Limb (tissue), 2 donors: ENCODE data around the gene PTK7.

Source experiments
- DNase-seq, 2 donors: peaks; one replicate each; pipeline ENCODE4 v3.0.0-alpha.2; 2016; ENCODE audit errors: extremely low spot score in 2 of 2

Gene PTK7

GRCh38 chr6:43204271-43205105 is 128.4 kb downstream of the PTK7 start:
- no peak for DNase-seq

DNA sequence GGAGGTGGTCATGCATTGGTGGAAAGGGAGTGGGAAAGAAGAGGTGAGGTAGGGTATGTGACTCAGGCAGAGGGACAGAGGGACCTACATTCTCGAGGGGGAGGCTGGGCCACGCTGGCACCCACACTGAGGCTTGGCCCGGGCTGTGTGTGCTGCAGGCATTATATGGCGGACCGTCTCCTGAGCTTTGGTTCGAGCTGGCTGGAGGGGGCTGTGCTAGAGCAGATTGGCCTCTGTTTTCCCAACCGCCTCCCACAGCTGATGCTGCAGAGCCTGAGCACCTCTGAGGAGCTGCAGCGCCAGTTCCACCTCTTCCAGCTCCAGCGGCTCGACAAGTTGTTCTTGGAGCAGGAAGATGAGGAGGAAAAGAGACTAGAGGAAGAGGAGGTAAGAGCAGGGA is 129.7 kb downstream of the PTK7 start:
- no peak for DNase-seq

GRCh38 chr6:43207286-43207685 is 131.2 kb downstream of the PTK7 start:
- no peak for DNase-seq
